Panc1 (cell line): ENCODE data around the gene TTBK1. TPM values are rescaled to one million over a fixed set of nuclear protein-coding genes. Genes with fewer than 3 reads are reported as not detected.

Experiments used
- ATAC-seq: fragments of 200-7000 bp; cut with Tn5 transposase; 2 replicates; pipeline ENCODE4 v1.9.1; 2020; ENCODE audit warnings: mild to moderate bottlenecking, moderate library complexity
- BruUV-seq: library from RNA; stranded (reverse); fragments of 400-500 nt; replicated peaks from 2 replicates; lab custom pipeline; 2021; lab: Mats Ljungman, UMichigan
- CTCF ChIA-PET: fragments of 300-600 bp; sonication (Branson Sonifier 250); formaldehyde crosslinking; loops from one replicate; lab custom pipeline; 2022; ENCODE audit warnings: antibody characterized with exemption; lab: Charles Lee
- POLR2A ChIA-PET: fragments of 300-600 bp; sonication (Branson Sonifier 250); formaldehyde crosslinking; loops from one replicate; lab custom pipeline; 2022; ENCODE audit warnings: antibody characterized with exemption; lab: Charles Lee
- DNase-seq: peaks from one replicate; pipeline ENCODE4 v3.0.0-alpha.2; 2010; ENCODE audit warnings: low read depth, low spot score
- H3K27ac ChIP-seq: 2 replicates; pipeline ENCODE4 v1.5.1; 2011; ENCODE audit warnings: mild to moderate bottlenecking, low read length, inconsistent platforms
- H3K27me3 ChIP-seq: fragments of 200-500 bp; sonication (Bioruptor generic); 2 replicates; pipeline ENCODE4 v1.6.0; 2014; ENCODE audit warnings: low read length, inconsistent platforms; ENCODE audit not compliant: control insufficient read depth, insufficient read depth
- H3K36me3 ChIP-seq: fragments of 200-500 bp; sonication (Bioruptor generic); 2 replicates; pipeline ENCODE4 v1.5.1; 2014; ENCODE audit warnings: inconsistent platforms, mild to moderate bottlenecking, low read length, moderate library complexity; ENCODE audit not compliant: control insufficient read depth, insufficient read depth
- H3K4me1 ChIP-seq: 2 replicates; pipeline ENCODE4 v1.5.1; 2011; ENCODE audit warnings: inconsistent platforms, mild to moderate bottlenecking, low read length, moderate library complexity; ENCODE audit not compliant: control insufficient read depth, insufficient read depth
- H3K4me3 ChIP-seq, 2 experiments: 2 replicates each; pipeline ENCODE4 v1.5.1; 2011 to 2012; ENCODE audit warnings: low read depth in 2 of 2, low read length in 2 of 2, mild to moderate bottlenecking in 2 of 2, inconsistent platforms in 1 of 2, moderate library complexity in 1 of 2
- H3K9me3 ChIP-seq: fragments of 200-500 bp; sonication (Bioruptor generic); 2 replicates; pipeline ENCODE4 v1.5.1; 2014; ENCODE audit warnings: low read depth, mild to moderate bottlenecking, inconsistent platforms, low read length, moderate library complexity; ENCODE audit not compliant: control insufficient read depth, insufficient read depth
- CTCF ChIP-seq: fragments of 450-650 bp; IDR thresholded peaks from 2 replicates; pipeline ENCODE4 v1.5.1; 2017; ENCODE audit warnings: mild to moderate bottlenecking
- POLR2AphosphoS5 ChIP-seq: IDR thresholded peaks from 2 replicates; pipeline ENCODE4 v1.6.1; 2012; ENCODE audit warnings: mild to moderate bottlenecking, low read depth, low read length, moderate library complexity
- REST ChIP-seq, 2 experiments: IDR thresholded peaks; 2 replicates each; pipeline ENCODE4 v1.6.1; 2011 to 2012; ENCODE audit warnings: low read depth in 2 of 2, control low read depth in 1 of 2, low read length in 1 of 2, mild to moderate bottlenecking in 1 of 2, moderate library complexity in 1 of 2; ENCODE audit not compliant: insufficient read depth in 1 of 2
- SIN3A ChIP-seq: IDR thresholded peaks from 2 replicates; pipeline ENCODE4 v1.6.1; 2012; ENCODE audit warnings: low read depth, mild to moderate bottlenecking, low read length, moderate library complexity, borderline replicate concordance; ENCODE audit not compliant: insufficient read depth
- TCF7L2 ChIP-seq: IDR thresholded peaks from 2 replicates; pipeline ENCODE4 v1.6.1; 2011; ENCODE audit warnings: mild to moderate bottlenecking, low read depth, low read length, inconsistent platforms
- in situ Hi-C: cut with HindIII; loops from 2 replicates; pipeline ENCODE4 v1.10.0; 2016; ENCODE audit warnings: low sequenced_read_pairs, low pct_unique_long_range_greater_than_20kb
- intact Hi-C: fragments of 100-400 bp; cut with micrococcal nuclease; formaldehyde crosslinking; loops from one replicate; pipeline ENCODE4 v1.10.0; 2022; ENCODE audit not compliant: unreplicated experiment
- total RNA-seq: library from RNA; stranded (reverse); gene quantifications from one replicate; pipeline ENCODE4 v1.2.1, GENCODE V29; 2021; ENCODE audit not compliant: unreplicated experiment

TTBK1 gene
- total RNA-seq, 1 experiment from 2014 or later, result 0.10 TPM

GRCh38 chr6:43271103-43271815, 28.0 kb downstream of the TTBK1 start:
- TF ChIP-seq POLR2AphosphoS5 (no peak), SIN3A (no peak), CTCF (no peak), TCF7L2 (no peak), REST (IDR thresholded peaks at IDR 0.05; ENCODE audit: insufficient read depth in 1 of 2, low read depth in 2 of 2, low read length in 1 of 2) (no peak)
- no peak for DNase-seq
- 0 out of 2 replicates have a peak, but pooled peaks cover 2% of the 10 kb centered on the region for H3K27me3 ChIP-seq
- no peak overlapping the region for H3K27ac ChIP-seq
- peaks cover 9% of the 10 kb centered on the region for H3K4me1 ChIP-seq
- CTCF ChIA-PET, result no interaction called here
- intact Hi-C loops, result no loop called here
- H3K4me3 ChIP-seq, result no peak overlapping the region
- ATAC-seq, result no peak
- in situ Hi-C loops, result no loop called here
- H3K9me3 ChIP-seq, result no peaks in the 10 kb centered on the region
- POLR2A ChIA-PET, result no interaction called here
- no TSS peak for BruUV-seq
- H3K36me3 ChIP-seq, result no peaks in the 10 kb centered on the region

GRCh38 chr6:43271944-43272343, 28.7 kb downstream of the TTBK1 start:
- CTCF ChIA-PET, result no interaction called here
- H3K9me3 ChIP-seq, result no peaks in the 10 kb centered on the region
- no peak overlapping the region for H3K4me3 ChIP-seq
- 0 out of 2 replicates have a peak, but pooled peaks cover 2% of the 10 kb centered on the region for H3K27me3 ChIP-seq
- no TSS peak for BruUV-seq
- ATAC-seq (no peak), DNase-seq (no peak)
- H3K36me3 ChIP-seq, result no peaks in the 10 kb centered on the region
- H3K27ac ChIP-seq, result no peak overlapping the region
- POLR2A ChIA-PET, result no interaction called here
- peaks cover 9% of the 10 kb centered on the region for H3K4me1 ChIP-seq
- TF ChIP-seq REST (IDR thresholded peaks at IDR 0.05; ENCODE audit: insufficient read depth in 1 of 2, low read depth in 2 of 2, low read length in 1 of 2), result no peak
- no peak for TF ChIP-seq POLR2AphosphoS5
- TF ChIP-seq CTCF, result no peak
- TF ChIP-seq SIN3A, result no peak
- TF ChIP-seq TCF7L2, result no peak
- intact Hi-C loops (no loop called here), in situ Hi-C loops (no loop called here)
